ENCODE measurements around the gene MEI1.

The MEI1 gene

DNA sequence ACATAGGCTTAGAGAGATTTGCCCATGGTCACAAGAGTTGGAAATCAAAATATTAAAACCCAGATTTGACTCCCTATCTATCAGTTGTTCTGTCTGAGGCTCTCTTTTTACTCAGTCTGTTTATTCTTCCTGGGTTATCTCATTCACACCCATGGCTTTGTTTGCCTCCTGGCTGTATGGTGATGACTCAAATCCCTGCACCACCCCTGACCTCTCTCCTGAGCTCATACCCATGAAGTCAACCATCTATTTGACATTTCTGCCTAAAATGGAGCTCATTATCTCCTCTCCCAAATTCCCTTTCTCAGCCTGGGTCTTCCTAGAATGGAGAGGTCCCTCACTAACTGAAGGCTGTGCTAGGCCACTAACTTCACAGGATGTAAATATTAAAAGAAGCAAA, 73.3 kb downstream of the MEI1 start:
- no peak for DNase-seq (ENCODE audit: low read depth)
- TF ChIP-seq, protein P1, sequence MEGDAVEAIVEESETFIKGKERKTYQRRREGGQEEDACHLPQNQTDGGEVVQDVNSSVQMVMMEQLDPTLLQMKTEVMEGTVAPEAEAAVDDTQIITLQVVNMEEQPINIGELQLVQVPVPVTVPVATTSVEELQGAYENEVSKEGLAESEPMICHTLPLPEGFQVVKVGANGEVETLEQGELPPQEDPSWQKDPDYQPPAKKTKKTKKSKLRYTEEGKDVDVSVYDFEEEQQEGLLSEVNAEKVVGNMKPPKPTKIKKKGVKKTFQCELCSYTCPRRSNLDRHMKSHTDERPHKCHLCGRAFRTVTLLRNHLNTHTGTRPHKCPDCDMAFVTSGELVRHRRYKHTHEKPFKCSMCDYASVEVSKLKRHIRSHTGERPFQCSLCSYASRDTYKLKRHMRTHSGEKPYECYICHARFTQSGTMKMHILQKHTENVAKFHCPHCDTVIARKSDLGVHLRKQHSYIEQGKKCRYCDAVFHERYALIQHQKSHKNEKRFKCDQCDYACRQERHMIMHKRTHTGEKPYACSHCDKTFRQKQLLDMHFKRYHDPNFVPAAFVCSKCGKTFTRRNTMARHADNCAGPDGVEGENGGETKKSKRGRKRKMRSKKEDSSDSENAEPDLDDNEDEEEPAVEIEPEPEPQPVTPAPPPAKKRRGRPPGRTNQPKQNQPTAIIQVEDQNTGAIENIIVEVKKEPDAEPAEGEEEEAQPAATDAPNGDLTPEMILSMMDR (IDR thresholded peaks at IDR 0.05; ENCODE audit: insufficient read depth, low read depth, low read length, missing control alignments) = no peak
- H3K4me3 ChIP-seq (ENCODE audit: low read depth, low read length) = no peak overlapping the region

DNA sequence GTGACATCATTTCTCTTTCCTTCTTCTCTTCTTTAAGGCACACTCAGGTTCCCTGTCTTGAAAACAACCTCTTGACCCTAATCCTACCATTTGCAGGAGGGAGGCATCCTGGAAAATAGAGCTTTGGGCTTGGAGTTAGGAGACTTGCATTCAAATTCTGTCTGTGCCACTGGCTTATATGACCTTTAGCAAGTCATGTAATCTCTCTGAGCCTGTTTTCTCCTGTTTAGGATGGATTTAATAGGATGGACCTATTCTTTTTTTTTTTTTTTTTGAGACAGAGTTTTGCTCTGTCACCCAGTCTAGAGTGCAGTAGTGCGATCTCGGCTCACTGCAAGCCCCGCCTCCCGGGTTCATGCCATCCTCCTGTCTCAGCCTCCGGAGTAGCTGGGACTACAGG, 76.0 kb downstream of the MEI1 start:
- no peak for DNase-seq (ENCODE audit: low read depth)
- no peak overlapping the region for H3K4me3 ChIP-seq (ENCODE audit: low read depth, low read length)
- TF ChIP-seq, protein P1 (IDR thresholded peaks at IDR 0.05; ENCODE audit: insufficient read depth, low read depth, low read length, missing control alignments) = no peak

DNA sequence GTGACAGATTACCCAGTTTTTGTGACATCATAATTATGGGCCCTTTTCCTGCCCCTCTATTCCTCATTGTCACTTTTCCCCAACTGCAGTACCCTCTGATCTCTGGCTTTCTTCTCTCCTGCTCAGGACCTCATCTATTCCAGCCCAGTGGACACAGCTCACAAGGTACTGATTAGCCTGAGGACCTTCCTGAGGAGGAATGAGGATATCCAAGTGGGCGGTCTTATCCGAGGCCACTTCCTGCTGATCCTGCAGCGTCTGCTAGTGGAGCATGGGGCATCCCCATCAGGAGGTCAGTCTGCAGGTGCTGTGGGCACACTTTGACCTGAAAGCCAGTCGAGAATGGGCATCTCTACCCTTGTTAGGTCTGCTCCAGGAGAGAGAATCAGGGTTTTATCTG, 76.7 kb downstream of the MEI1 start:
- TF ChIP-seq, protein P1 (IDR thresholded peaks at IDR 0.05; ENCODE audit: insufficient read depth, low read depth, low read length, missing control alignments) = no peak
- no peak overlapping the region for H3K4me3 ChIP-seq (ENCODE audit: low read depth, low read length)
- no peak for DNase-seq (ENCODE audit: low read depth)

DNA sequence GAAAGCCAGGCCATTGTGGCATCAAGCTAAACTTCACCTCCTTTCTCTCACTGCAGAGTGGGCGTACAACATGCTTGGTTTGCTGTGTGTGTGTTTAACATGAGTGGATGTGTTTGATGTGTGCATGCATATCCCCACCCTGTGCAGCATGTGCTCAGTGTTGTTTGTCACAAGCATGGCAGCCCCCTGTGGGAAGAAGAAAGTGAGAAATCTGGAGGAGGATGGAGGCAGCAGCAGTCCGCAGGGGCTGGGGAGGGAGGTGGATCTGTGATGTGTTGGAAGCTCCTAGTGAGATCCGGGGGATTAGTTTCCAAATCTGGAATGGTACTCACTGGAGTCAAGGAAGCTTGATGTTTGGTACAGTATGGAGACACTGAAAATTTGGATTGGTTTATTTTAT, 77.1 kb downstream of the MEI1 start:
- no peak for DNase-seq (ENCODE audit: low read depth)
- TF ChIP-seq, protein P1 (IDR thresholded peaks at IDR 0.05; ENCODE audit: insufficient read depth, low read depth, low read length, missing control alignments) = no peak

DNA sequence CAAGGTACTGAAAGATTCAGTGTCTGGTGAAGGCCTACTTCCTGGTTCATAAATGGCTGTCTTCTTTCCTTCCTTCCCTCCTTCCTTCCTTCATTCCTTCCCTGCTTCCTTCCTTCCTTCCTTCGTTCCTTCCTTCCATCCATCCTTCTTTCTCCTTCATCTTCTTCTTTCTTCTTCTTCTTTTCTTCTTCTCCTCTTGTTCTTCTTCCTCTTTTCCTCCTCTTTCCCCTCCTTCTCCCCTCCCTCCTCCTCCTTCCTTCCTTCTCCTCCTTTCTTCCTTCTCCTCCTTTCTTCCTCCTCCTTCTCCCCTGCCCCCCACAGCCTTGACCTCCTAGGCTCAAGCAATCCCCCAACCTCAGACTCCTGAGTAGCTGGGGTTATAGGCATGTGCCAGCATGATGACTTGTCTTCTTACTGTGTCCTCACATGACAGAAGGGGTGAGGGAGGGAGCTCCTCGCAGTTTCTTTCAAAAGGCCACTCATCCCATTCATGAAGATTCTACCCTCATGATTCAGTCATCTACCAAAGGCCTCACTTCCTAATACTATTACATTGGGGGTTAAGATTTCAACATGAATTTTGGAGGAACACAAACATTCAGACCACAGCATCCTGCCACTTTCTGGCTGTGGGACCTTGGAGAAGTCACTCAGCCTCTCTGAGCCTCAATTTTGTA, 78.6 kb downstream of the MEI1 start:
- TF ChIP-seq, protein P1 (IDR thresholded peaks at IDR 0.05; ENCODE audit: insufficient read depth, low read depth, low read length, missing control alignments) = no peak
- DNase-seq (ENCODE audit: low read depth) = no peak
- H3K4me3 ChIP-seq (ENCODE audit: low read depth, low read length) = no peak overlapping the region

More for the DNA sequence above, 77.1 kb downstream of the MEI1 start:
- no peak overlapping the region for H3K4me3 ChIP-seq (ENCODE audit: low read depth, low read length)

DNA sequence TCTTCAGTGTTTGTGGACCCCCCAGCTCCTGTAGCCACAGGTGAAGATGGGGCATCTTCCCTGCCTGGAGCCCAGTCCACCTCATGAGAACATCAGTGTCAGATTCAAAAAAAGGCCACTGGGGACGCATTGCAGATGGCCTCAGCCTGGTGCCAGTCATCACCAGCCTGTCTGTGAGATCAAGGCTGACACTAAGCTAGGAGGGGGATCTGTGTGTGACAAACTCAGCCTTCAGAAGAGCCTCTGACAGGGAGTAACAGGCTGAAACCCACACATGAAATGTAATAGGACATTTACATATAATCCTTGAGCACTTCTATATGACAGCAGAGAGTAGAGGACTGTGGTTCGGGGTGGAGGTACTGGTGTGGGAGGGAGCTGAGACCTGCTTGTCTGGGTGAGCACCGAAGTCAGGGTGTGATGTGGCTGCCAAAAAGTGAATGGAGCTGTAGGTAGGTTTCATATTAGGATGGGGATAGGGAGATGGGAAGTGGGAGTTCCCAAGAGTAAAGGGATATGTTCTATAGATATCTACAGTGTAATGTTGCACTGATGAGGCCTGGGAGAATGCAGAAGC, 80.7 kb downstream of the MEI1 start:
- DNase-seq (ENCODE audit: low read depth) = no peak
- TF ChIP-seq, protein P1 (IDR thresholded peaks at IDR 0.05; ENCODE audit: insufficient read depth, low read depth, low read length, missing control alignments) = no peak
- no peak overlapping the region for H3K4me3 ChIP-seq (ENCODE audit: low read depth, low read length)
